GM08714 (cell line): ENCODE data around the gene KCNH3.
A peak's percentile ranks its signal among the peaks of the same experiment; 100 is the strongest.

ENCODE experiments used
- H3K4me3 ChIP-seq: fragments of 200-500 bp; sonication (Bioruptor generic); 2 replicates; pipeline ENCODE4 v1.5.1; 2014; ENCODE audit warnings: mild to moderate bottlenecking, low read length, inconsistent platforms
- ZNF274 ChIP-seq: IDR thresholded peaks from 2 replicates; pipeline ENCODE4 v1.6.1; 2012; ENCODE audit warnings: mild to moderate bottlenecking, low read depth, low read length

Gene KCNH3

DNA sequence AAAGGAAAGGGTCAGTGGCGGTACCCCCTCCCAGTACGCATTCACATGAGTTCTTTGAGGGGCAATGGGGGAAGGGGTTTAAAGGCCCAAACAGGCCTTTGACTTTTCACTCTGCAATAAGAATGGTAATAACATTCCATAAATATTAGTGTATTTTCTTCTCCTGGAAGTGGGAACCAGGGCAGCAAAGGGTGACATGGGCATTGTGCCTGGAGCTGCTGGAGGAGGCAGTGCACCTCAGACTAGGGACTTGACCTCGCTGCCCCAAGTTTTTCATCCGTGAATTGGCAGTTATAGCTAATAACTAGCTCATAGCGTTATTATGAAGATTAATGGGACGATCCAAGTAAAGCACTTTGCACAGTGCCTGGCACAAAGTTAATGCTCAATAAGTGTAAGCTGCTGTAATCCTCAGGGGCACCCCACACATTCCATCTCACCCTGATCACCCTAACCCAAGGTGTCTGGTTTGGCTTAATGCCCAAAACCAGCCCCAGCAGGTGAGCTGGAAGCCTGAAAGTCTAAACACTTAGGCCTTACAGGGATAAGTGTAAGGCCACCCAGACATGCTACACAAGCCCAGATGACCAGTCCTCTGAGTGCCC is 2.8 kb upstream of the KCNH3 start:
- no peak overlapping the region for H3K4me3 ChIP-seq
- no peak for TF ChIP-seq ZNF274

DNA sequence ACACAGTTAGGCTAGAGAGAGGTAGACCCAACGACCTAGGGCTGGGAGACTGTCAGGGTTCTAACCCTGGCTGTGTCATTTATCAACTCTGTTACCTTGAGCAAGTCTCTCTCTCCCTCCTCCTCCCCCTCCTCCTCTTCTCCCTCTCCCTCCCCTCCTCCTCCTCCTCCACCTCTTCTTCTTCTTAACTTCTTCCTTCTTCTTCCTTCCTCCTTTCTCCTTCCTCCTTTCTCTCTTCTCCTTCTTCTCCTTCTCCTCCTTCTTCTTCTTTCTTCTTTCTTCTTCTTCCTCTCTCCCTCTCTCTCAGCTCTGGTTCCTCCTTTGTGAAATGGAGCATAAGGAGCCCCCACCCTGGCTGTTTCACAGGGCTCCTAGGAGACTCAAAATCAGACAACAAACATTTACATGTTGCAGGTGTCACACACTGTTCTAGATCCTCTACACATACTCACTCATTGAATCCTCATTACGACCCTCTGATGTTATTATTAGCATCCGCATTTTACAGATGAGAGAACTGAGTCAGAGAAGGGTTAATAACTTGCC is 2.2 kb upstream of the KCNH3 start:
- no peak for TF ChIP-seq ZNF274
- H3K4me3 ChIP-seq = no peak overlapping the region

DNA sequence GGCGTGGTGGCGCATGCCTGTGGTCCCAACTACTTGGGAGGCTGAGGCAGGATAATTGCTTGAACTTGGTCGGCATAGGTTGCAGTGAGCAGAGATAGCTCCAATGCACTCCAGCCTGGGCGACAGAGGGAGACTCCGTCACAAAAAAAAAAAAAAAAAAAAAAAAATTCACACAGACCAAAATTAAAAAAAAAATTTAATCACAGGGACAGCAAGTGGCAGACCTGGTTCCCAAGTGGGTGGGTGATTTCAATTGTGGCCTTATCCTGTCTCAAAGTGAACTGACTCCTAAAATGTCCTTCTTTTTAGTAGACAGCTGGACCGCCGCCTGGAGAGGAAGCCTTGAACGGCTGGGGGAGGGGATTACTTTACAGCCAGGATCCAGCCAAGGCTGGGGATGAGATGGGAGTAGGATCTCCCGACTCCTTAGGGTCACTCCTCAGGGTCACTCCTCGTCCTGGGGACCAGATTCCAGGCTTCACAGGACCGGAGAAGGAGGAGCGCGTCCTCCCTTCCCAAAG is 1.5 kb upstream of the KCNH3 start:
- H3K4me3 ChIP-seq = no peak overlapping the region
- TF ChIP-seq ZNF274 = no peak

DNA sequence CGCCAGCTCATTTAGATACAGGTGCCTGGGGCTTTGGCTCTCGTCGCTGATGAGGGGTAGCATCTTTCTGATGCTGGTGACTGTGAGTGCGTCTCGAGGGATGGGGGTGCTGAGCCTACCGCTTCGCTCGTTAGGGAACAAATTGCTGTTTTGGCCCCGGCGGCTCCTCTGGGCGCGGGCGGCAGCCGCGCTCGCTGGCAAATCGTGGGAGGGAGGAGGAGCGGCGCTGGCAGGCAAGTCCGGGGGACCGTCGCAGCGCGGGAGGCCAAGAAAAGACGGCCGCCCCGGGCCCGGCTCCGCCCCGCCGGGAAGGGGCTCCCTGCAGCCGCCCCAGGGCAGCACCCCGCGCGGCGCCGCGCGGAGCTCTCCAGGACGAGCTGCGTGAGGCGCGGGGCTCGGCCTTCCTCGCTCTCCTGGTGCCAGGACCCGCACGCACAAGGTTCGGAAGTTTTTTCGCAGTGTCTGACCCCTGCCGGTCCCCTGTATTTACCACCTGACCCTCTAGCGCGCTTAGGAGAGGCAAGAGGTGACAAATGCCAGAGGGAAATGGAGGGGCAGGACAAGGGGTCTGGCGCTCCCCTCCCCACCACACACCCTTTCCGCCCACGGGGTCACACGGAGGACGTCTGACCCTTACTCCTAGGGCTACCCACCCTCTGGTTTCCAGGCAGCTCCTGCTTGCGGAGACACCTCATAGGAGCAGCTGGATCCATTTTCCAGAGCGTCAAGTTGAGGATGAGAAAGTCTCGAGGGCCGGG is 899 bp upstream of the KCNH3 start:
- H3K4me3 ChIP-seq = peak overlapping the region; percentile 36; the same call in 1 of the 2 replicates
- TF ChIP-seq ZNF274 = no peak

DNA sequence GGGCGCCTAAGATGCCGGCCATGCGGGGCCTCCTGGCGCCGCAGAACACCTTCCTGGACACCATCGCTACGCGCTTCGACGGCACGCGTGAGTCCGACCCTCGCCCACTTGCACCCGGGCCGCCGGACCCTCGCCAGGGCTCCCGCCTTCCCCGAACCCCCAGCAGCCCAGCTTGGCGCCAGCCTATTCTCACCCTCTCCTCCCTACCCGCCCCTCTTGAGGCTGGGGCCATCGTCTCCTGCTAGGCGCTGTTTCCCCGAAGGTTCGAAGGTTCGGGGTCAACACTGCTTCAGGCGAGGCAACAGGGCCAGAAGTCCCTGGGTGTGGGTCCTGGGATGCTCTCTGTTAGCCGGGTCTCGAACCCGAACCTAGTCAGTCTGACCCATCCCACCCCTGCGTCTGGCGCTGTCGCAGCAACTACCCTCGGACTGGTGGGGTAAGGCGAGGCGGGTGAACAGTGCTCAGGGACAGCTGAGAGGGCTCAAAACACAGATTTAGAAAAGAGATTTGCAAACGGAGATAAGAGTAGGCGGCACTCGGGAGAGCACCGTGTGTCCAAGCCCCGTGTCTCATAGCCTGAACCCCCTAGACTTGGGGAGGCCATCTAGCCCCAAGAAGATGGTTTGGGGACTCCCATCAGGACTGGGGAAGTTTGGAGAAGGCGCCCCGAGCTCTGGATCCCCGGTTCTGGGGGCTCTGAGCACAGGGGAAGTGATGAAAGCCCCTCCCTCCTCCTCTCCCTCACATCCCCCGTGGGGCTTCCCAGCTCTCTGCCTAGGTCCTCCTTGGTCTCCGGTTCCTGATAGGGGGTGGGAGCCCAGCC is 787 bp downstream of the KCNH3 start:
- TF ChIP-seq ZNF274 = no peak
- H3K4me3 ChIP-seq = no peak overlapping the region; the same call in 1 of the 2 replicates

DNA sequence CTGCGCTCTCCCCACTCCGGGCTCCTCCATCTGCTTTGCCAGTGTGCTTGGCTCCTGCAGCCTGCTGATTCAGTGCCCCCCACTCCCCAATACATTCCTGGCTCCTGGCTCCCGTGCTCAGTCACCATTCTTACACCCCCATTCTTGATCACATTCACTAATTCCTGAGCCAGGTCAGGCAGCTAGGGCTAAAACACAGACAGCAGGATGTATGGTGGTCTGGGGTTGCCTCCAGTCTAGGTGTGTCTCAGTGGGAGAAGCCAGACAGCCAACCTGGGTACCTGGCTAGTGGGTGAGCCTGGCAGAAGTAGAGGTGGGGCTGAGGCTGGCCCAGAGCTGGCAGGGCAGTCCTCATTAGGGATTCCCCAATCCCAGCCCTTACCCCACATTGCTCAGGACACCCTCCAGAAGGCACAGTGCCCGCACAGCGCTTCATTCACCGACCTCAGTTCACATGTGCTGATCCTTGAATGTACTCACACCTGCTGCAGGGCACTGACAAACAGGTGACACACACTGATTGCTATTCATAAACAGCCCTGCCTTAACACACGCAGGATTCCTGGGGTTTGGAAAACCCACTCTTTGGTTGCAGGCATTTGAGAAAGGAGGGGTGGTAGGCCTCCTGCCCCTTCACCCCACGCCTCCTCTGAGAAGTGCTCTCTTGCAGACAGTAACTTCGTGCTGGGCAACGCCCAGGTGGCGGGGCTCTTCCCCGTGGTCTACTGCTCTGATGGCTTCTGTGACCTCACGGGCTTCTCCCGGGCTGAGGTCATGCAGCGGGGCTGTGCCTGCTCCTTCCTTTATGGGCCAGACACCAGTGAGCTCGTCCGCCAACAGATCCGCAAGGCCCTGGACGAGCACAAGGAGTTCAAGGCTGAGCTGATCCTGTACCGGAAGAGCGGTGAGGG is 1.7 kb downstream of the KCNH3 start:
- H3K4me3 ChIP-seq = no peak overlapping the region
- TF ChIP-seq ZNF274 = no peak

DNA sequence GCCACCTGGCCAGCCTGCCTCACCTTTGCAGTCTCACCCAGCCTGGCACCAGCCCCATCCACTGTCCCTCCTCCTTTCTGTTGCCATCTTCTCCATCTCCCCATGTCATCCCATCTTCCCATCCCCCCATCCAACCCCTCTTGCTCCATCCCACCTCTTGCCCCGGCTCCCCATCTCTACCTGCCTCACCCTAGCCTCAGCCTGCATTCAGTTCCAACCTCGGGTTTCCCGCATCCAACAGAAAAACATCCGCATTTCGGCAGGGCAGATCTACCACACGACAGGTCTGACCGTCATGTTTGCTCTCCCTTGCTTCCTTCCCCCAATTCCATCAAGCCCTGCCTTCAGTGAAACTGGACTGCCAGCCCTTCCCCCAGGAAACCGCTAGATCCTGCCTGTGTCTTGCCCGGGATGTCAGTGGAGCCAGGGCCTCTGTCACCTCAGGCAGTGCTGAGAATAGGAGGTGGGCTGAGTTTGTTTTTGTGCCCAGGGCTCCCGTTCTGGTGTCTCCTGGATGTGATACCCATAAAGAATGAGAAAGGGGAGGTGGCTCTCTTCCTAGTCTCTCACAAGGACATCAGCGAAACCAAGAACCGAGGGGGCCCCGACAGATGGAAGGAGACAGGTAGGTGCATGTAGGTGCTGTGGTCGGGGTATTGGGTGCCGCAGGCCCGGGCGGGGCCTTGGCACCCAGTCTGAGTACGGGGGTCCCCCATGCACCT is 2.5 kb downstream of the KCNH3 start:
- no peak overlapping the region for H3K4me3 ChIP-seq
- TF ChIP-seq ZNF274 = no peak

DNA sequence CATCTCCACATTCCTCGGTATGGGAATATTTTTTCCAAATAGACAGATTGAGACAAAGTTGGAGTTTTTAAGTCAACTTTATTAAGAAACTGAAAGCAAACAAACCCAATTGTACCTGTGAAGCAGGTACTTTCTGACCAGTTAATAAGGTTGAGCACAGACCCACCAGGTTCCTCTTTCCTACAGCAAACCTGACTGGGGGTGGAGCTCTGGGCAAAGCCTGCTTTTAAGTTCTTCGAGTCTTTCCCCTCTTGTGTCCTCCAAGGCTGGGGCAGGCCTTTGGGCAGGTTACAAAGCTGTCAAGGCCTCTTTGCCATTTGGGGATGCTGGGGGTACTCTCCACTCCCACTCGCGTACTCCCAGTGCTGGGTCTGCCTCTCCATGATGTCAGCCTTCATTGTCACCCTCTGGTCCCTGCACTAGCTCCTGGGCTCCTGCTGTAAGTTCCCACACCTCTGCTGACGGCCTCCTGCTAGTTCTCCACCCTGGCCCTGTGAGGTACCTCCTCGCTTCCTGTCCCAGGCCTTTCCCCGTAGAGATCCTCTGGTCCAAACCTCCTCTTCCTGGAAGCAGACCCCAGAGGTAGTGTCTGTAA is 3.2 kb downstream of the KCNH3 start:
- no peak overlapping the region for H3K4me3 ChIP-seq
- no peak for TF ChIP-seq ZNF274

DNA sequence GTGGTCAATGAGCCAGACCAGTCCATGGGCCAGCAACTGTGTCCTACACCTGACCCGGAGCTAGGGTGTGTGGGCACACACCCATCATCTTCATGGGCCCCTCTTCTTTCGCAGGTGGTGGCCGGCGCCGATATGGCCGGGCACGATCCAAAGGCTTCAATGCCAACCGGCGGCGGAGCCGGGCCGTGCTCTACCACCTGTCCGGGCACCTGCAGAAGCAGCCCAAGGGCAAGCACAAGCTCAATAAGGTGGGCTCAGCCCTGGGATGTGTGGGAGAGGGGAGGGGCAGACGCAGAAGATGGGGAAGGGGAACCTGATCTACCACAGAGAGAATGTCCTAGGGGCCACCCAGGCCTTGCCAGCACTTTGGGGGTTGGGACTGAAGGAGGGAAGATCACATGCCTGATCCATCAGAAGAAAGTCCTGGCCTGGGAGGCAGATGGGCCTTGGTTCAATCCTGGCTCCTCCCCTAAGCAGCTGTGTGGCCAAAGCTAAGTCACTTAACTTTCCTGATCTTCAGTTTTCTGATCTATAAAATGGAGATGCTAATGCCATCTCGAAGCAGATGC is 3.8 kb downstream of the KCNH3 start:
- no peak for TF ChIP-seq ZNF274
- H3K4me3 ChIP-seq = no peak overlapping the region

DNA sequence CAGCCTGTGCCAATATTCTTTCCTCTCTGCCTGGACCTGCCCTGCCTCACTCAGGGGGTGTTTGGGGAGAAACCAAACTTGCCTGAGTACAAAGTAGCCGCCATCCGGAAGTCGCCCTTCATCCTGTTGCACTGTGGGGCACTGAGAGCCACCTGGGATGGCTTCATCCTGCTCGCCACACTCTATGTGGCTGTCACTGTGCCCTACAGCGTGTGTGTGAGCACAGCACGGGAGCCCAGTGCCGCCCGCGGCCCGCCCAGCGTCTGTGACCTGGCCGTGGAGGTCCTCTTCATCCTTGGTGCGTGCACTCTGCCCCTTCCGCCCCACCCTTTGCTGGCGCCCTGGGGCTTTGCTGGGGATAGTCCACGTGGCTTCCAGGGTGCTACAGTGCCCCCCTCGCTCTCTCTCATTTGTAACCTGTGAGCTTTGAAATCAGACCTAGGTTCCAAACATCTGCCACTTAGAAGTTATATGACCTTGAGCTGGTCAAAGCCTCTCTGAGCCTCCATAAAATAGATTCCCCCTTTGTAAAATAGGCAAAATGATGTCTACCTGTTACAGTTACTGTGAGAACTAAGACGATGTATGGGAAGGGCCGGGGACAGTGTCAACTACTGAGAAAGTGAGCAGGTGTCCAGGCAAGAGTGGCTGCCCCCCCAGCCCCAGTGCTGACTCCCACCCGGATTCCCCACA is 4.5 kb downstream of the KCNH3 start:
- no peak for TF ChIP-seq ZNF274
- H3K4me3 ChIP-seq = no peak overlapping the region
